Neural progenitor cell (in vitro differentiated cells): ENCODE results near the gene DIPK1B.

Experiments used
- EZH2 ChIP-seq: fragments of 200-600 bp; sonication (generic); IDR thresholded peaks from 2 replicates; pipeline ENCODE4 v1.6.1; 2017; ENCODE audit warnings: antibody characterized with exemption, mild to moderate bottlenecking, moderate library complexity
- EZH2phosphoT487 ChIP-seq: fragments of 200-600 bp; sonication (generic); IDR thresholded peaks from 2 replicates; pipeline ENCODE4 v1.6.1; 2017; ENCODE audit warnings: antibody characterized with exemption
- TF ChIP-seq, protein P1 (sequence below): fragments of 200-600 bp; sonication (generic); IDR thresholded peaks from 2 replicates; pipeline ENCODE4 v1.5.1; 2017; ENCODE audit warnings: antibody characterized with exemption, mild to moderate bottlenecking

GRCh38 chr9:136681945-136682699 is 30.2 kb upstream of the DIPK1B start:
- TF ChIP-seq, protein P1, sequence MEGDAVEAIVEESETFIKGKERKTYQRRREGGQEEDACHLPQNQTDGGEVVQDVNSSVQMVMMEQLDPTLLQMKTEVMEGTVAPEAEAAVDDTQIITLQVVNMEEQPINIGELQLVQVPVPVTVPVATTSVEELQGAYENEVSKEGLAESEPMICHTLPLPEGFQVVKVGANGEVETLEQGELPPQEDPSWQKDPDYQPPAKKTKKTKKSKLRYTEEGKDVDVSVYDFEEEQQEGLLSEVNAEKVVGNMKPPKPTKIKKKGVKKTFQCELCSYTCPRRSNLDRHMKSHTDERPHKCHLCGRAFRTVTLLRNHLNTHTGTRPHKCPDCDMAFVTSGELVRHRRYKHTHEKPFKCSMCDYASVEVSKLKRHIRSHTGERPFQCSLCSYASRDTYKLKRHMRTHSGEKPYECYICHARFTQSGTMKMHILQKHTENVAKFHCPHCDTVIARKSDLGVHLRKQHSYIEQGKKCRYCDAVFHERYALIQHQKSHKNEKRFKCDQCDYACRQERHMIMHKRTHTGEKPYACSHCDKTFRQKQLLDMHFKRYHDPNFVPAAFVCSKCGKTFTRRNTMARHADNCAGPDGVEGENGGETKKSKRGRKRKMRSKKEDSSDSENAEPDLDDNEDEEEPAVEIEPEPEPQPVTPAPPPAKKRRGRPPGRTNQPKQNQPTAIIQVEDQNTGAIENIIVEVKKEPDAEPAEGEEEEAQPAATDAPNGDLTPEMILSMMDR, result no peak
- no peak for TF ChIP-seq EZH2phosphoT487
- TF ChIP-seq EZH2, result no peak
